Stromal cell of bone marrow (primary cell): Measurements from ENCODE around the gene ZNF835.
"Not testable (repeated sequence)": the region's sequence is repeated elsewhere in the genome, so short reads cannot be mapped to it uniquely, and the experiment has no call there.

ENCODE experiments used
- DNase-seq: peaks from one replicate; pipeline ENCODE4 v3.0.0-alpha.2; 2012; ENCODE audit warnings: low read depth

The ZNF835 gene

DNA sequence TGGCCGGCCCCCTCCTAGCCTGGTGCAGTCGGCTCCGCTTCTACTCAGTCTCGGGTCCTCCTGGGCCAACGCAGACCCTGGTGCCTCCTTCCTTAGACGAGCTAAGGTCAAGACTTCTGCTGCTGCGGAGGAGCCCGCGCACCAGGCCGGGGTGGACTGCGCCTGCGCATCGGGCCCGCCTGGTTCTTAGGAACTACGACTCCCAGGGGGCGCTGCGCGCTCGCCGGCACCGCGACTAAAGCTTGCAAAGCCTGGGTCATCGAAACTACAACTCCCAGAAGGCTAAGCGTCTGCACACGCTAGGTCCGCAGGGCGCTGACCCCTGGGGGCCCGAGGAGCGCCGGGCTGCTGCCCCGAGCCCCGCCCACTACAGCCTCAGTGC, at the start of gene ZNF835:
TSS of gene ZNF835 (minus strand) at position 145 of the 382 bp plus-strand sequence. CDS start 6,559 bp downstream, outside the sequence.
- DNase-seq: peak; percentile 22

DNA sequence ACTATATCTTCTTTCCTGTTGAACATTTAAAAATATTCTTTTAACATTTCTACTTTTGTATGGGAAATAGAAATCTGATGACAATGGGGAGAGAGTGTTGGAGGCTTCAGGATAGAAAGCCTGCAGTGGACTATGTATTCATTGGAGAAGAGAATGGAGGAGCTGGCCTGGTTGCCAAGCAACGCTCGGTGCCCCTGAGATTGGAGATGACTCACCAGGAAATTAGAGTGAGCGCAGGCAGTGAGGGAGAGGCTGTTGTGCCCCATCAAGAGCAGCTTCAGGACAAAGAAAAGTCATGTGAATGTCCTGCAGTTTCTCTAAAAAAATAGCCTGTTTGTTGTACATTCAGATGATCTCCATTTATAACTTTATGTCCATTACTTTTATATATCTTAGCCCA, 48.7 kb upstream of the ZNF835 start:
- DNase-seq: no peak

DNA sequence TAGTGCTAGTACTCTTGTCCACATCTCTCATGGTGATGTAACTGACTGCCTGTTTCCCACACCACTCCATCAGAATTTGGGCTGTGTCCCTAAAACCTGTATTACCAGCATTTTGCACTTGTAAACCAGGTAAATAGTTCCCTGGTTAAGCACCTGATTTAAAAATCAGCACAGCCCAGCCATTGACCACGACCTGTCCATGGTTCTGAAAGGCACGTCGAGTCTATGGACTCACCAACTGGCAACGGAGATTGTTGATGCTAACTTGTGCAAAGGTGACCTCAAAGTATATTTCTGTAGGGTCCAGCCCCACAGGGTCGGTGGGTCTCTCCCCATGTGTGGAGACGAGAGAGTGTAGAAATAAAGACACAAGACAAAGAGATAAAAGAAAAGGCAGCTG, 46.7 kb upstream of the ZNF835 start:
- DNase-seq: no peak

DNA sequence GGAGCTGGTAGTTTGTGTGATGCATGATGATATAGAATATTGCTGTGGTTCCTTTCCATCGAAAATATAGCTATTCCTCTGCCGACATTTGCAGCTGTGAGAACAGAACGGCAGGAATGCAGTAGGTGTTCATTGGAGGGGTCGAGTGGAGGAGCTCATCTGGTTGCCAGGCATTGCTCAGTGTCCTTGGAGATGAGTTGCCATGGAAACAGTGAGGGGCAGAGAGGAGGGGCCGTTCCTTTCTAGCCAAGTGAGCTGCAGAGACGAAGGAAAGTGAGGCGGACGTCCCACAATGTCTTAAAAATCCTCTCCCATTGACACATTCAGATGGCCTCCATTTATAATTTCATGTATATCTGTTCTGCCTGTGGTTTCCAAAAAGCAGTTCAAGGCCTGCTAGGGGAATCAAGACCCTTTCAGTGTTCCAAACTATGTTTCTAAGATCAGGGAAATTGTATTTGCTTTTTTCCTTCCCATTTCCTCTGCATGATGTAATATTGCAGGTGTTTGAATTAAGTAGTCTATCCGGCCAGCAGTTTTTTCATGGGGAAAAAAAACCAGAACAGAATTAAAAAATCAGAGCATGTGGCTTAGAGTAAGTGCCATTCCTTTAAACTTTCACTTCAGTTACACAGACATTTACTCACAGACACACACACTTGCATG, 41.2 kb upstream of the ZNF835 start:
- DNase-seq: no peak

DNA sequence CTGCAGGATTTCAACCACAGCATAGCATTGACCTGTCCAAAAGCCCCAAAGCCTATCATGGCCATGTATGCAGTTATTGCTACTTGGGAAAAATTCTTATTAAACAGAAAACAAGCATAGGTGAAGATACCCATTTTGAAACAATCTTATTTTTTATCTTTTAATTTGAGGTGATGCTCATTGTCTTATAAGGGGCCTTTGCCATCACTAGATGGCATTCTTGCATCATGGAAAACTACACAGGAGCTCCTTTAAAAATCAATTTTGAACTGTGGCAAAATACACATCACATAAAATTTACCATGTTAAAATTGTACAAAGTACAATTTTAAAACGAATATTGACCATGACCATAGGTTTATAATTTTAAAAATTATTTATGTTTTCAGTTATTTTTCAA, 38.9 kb upstream of the ZNF835 start:
- no peak for DNase-seq

DNA sequence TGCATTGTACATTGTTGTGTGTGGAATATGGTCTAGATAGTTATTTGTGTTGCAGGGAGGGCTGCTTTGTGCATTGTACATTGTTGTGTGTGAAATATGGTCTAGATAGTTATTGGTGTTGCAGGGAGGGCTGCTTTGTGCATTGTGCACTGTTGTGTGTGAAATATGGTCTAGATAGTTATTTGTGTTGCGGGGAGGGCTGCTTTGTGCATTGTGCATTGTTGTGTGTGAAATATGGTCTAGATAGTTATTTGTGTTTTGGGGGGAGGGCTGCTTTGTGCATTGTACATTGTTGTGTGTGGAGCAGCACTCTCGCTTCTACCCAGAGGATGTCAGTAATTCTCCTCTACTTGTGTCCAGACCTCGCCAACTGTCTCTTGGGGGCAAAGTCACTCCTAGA, 36.3 kb upstream of the ZNF835 start:
- no peak for DNase-seq

DNA sequence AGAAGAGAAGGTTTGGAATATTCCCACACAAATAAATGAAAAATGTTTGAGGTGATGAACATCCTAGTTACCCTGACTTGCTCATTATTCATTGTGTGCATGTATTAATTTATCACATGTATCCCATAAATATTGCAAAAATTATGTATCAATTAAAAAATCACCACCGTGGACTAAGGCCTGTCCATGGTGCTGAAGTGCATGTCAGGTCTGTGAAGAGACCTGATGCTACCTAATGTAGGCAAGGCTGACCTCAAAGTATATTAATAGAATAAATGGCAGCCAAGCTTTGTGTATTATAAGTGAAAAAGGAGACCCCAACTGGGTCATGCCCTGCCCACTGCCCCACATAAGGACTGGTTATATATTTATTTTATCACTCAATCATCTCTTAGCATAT, 34.4 kb upstream of the ZNF835 start:
- no peak for DNase-seq

DNA sequence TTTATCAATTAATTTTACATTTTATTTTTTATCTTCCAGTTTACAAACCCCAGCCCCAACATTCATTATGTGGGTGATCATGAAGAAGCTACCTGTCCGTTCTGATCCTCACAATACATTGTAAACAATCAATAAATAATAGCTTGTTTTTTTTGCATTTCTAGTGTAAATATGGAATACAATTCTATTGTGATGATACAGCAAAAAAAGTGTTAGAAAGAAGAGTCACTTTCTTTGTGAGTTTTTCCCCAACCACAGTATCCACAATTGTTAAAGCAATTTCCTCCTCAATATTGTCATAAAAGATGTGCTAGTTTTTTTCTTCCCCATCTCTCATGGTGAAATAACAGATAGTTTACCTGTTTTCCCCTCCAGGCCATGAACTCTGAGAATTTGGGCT, 30.3 kb upstream of the ZNF835 start:
- no peak for DNase-seq

DNA sequence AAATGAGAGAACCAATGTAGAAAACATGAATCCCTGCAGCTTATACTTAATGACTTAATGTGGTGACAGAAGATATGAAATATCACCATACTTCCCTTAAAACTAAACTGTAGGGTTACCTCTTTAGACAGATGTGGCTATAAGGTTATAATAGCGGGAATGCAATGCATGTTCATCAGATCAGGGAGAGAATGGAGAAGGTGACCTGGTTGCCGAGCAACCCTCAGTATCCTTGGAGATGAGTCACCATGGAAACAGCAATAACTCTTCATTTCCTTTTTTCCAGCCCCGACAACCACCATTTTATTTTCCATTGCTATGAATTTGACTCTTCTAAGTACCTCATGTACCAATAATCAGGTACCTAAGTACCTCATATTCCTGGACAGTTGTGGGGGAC, 28.0 kb upstream of the ZNF835 start:
- DNase-seq: no peak

DNA sequence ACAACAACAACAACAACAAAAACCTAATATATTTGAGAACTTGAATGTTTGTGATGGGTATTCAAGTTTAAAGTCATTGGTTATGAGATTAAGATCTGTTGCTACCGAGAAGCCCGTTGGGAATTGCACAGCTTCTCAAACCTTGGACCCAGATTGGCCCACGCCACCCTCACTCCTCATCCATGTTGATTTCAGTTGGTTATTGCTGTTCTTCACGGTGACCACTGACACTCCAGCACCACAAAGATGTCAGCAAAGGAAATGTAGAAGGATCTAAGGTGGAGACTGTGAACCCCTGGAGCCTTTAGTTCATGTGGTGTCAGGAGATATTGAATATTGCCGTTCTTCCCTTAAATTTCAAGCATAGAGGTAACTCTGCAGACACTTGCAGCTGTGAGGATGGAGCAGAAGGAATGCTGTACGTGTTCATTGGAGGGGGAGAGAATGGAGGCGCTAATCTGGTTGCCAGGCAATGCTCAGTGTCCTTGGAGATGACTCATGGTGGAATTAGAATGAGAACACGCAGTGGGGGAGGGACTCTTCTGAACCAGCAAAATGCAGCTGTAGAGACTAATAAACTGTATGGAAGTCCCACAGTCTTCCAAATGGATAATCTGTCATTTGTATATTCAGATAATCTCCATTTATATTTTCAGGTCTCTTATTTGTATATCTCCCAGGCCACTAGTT, 20.8 kb upstream of the ZNF835 start:
- DNase-seq: no peak

DNA sequence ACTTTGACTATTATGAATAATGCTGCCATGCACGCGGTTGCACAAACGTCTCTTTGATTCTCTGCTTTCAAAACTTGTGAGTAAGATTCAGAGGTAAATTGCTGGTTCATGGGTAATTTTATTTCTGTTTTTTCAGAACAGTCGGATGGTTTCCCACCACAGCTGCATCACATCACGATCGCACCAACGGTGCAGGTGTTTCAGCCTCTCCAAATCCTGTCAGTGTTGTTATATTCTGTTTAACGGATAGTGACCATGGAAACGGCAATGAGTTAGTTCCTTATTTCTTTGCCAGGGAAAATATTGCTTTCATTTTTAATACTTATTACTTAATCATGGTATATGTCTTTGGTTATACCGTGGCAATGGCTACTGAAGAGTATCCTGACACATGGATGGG, 19.1 kb upstream of the ZNF835 start:
- no peak for DNase-seq

DNA sequence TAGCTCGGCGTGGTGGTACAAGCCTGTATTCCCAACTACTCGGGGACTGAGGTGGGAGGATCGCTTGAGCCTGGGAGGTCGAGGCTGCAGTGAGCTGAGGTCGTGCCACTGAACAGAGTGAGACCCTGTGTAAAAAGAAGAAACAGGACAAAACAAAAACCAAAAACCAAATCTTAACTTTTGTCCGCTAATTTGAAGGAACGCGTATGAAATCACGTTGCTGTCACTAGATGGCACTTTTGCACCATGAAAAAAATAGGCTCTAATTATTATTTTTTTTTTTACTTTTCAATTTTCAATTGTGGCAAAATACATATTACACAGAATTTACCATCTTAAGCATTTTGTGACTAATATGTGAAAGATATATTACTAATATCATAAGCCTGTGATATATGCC, 17.6 kb upstream of the ZNF835 start:
- no peak for DNase-seq

DNA sequence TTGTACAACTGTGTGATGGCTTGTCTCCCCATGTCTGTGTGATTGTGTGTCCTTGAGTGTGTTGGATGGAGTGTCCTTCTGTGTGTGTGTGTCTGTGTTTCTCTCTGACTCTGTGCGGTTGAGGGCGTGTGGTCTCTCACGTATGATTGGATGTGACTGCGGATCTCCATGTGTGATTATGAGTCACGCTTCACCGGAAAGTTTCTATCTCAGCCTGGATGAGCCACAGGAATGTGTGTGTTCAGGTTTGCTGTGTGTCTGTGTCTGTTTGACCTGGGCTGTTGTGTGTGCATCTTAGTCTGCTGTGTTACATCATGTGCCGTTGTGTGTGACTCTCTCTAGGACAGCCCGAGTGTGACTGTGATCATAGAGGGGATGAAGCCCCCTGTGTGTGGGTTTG, 15.5 kb upstream of the ZNF835 start:
- DNase-seq: no peak

DNA sequence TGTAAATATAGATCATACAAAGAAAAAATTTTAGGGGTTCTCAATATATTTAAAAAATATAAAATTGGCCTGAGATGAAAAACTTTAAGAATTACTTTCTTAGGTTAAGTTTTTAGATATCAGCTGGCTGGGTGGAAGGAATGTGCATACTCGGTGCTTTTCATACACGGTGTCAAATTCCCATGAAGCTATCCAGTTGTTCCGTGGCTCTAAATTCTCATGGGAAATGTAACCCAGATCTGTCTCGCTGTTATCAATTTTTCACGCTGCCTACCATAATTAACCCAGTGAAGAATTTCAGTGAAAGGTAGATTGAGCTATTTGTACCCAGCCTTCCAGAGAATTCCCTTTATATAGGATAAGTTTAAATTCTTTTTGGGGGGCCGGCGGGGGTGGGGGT, 11.6 kb upstream of the ZNF835 start:
- DNase-seq: no peak

DNA sequence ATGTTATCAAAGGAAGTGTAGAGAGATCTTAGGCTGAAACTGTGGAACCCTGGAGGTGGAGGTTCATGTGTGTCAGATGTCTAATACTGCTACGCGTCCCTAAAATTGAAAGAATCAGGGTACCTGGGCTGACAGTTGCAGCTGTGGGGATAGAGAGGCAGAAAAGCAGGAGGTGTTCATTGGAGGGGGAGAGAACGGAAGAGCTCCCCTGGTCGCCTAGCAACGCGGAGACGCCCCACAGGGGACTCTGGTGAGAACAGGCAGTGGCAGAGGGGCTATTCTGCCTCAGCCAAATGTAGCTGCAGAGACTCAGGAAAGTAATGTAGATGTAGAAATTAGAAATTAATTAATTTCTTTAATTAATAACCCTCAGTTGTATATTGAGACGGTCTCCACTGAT, 10.1 kb upstream of the ZNF835 start:
- DNase-seq: no peak

DNA sequence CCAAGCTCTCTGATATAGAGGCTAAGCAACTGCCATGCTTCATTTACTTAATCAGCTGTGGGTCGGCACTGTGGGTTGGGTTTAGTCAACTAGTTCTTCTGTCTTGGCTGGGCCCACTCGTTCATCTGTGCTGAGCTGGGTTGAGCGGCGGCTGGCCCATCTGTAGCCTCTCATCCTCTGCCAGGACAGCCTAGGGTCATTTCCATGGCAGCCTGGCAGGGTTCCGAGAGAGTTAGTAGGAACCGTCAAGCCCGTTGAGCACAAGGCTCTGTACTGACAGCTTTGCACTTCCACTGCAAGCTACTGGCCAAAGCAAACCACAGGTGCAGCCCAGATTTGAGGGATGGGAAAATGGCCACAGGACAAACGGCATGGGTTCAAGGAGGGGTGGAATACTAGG, 6.6 kb upstream of the ZNF835 start:
- no peak for DNase-seq

DNA sequence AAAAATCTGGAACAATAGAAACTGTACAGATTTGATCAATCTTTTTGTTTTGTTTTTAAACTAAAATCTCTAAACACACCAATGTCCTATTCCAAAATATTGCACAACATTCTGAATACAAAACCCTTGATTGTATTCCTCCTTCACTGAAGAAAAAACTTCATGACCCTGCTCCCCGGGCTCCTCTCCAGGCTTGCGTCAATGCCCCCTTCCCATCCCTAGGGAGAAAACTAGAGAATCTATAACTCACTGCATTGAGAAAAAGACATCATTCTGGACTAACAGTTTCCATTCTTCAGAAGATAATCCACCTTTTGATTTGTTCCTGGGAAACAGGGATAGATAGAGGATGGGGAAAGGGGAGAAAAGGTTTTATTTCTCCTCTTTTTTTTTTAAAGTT, 1.1 kb upstream of the ZNF835 start:
- DNase-seq: not testable (repeated sequence)

DNA sequence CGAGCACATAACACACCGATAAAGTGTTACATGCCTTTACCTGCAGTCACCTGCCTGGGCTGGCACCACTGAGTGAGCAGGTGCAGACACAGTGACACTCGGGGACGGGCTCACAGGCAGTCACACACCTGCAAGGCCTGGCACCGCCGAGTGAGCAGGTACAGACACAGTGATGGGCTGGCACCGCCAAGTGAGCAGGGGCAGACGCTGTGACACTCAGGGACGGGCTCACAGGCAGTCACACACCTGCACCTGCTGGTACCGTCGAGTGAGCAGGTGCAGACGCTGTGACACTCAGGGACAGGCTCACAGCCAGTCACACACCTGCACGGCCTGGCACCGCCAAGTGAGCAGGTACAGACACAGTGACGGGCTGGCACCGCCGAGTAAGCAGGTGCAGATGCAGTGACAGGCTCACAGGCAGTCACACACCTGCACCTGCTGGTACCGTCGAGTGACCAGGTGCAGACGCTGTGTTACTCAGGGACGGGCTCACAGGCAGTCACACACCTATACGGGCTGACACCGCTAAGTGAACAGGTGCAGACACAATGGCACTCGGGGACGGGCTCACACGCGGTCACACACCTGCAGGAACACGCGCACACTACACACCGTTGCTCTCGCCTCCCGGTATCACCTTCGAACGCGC, 470 bp downstream of the ZNF835 start:
- no peak for DNase-seq

DNA sequence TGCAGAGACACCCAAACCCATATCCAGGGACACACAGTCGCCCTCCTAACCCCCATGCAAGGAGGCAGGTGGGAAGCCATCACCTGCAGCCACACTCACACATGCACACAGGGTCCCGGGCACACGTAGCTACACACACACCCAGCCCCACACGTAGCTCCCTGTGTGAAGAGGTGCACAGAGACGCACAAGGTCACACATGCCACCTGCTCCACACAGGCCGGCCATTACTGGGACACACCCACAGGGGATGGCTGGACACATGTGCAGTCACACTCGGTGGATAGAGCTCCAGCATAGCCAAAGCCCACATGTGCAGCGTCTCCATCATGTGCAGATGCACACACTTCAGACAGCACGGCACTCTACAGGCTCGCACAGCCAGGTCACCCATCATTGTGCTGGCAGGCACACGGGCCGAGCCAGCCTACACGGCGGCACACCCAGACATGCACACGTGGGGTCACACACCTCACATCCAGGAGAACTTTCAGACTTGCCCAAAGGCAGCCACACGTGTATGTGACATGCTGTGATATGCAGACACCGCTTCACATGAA, 1.1 kb downstream of the ZNF835 start:
- no peak for DNase-seq

DNA sequence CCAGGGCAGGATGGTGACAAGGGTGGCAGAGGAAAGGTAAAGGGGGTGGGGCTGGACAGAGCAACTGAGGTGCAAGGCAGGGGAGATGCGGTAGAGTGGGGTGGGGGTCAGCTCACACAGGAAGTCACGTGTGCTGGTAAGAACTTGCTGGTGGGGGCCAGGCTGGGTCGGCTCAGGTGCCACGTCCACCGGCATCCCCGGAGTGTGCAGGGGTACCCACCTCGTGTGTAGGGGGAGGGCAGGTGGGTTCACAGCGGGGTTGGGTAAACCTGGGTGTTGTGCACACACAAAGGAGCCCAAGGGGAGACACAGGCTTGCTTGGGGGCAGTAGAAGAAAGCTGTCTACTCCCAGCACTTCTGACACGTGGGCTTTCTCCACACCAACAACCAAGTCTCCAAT, 2.9 kb downstream of the ZNF835 start:
- DNase-seq: no peak

DNA sequence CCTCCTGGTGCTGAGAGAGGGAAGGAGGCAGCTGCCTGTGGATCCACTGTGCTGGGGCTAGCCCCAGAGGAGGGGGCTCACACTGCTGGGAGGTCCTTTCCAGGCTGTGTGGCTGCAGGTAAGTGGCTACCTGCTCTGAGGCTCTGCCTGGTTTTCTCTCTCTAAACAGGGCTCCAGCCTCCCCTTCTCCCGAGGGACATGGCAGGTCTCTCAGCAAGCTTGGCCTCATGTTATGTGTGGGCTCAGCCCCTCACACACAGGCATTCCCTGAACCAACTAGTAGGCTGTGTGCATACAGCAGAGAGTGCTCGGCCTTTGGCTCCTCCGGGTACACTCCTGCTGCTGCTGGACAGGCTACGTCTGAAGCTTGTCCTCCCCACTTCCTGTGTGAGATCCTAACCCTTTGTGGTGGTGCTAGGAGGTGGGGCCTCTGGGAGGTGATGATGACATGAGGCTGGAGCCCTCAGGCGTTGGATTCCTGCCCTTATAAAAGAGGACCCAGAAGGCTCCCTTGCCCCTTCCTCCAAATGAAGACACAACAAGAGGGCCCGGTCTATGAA, 4.2 kb downstream of the ZNF835 start:
- no peak for DNase-seq

DNA sequence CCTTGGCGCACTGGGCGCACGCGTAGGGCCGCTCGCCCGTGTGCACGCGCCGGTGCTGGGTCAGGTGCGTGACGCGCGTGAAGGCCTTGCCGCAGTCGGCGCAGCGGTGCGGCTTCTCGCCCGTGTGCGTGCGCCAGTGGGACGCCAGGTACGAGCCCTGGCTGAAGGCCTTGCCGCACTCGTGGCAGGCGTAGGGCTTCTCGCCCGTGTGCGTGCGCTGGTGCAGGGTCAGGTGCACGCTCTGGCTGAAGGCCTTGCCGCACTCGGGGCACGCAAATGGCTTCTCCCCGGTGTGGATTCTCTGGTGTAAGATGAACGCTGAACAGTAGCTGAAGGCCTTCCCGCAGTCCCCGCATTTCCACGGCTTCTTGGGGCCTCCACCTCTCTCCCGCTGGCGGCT, 7.0 kb downstream of the ZNF835 start:
- DNase-seq: no peak

DNA sequence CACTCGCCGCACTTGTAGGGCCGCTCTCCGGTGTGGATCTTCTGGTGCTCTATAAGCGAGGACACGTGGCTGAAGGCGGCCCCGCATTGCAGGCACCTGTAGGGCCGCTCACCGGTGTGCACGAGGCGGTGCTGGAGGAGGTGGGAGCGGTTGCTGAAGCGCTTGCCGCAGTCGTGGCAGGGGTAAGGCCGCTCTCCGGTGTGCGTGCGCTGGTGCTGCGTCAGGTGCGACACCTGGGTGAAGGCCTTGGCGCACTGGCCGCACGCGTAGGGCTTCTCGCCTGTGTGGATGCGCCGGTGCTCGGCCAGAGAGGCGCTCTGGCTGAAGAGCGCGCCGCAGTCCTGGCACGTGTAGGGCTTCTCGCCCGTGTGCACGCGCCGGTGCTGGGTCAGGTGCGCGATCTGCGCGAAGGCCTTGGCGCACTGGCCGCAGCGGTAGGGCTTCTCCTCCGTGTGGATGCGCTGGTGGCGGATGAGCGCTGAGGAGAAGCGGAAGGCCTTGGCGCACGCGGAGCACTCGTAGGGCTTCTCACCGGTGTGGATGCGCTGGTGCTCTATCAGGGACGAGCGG, 7.5 kb downstream of the ZNF835 start:
- no peak for DNase-seq
